PC-3 (cell line): ENCODE results near the gene TNNT2. TPM values are rescaled to one million over a fixed set of nuclear protein-coding genes. Genes with fewer than 3 reads are reported as not detected.

ENCODE experiments used
- ATAC-seq: fragments of 200-7000 bp; cut with Tn5 transposase; 2 replicates; pipeline ENCODE4 v1.9.1; 2020; ENCODE audit warnings: mild to moderate bottlenecking, moderate library complexity
- BruUV-seq: library from RNA; stranded (reverse); fragments of 400-500 nt; replicated peaks from 2 replicates; lab custom pipeline; 2021; lab: Mats Ljungman, UMichigan
- CTCF ChIA-PET: fragments of 300-600 bp; sonication (Branson Sonifier 250); formaldehyde crosslinking; loops from one replicate; lab custom pipeline; 2022; ENCODE audit warnings: antibody characterized with exemption; lab: Charles Lee
- POLR2A ChIA-PET: fragments of 300-600 bp; sonication (Branson Sonifier 250); formaldehyde crosslinking; loops from one replicate; lab custom pipeline; 2022; ENCODE audit warnings: antibody characterized with exemption; ENCODE audit not compliant: unreplicated experiment; lab: Charles Lee
- DNase-seq: peaks from one replicate; pipeline ENCODE4 v3.0.0-alpha.2; 2015
- H2AFZ ChIP-seq: fragments of 300-600 bp; sonication (generic); 2 replicates; pipeline ENCODE4 v1.6.0; 2016; ENCODE audit warnings: antibody characterized with exemption, low read length
- H3F3A ChIP-seq: fragments of 300-600 bp; sonication (generic); one replicate; pipeline ENCODE4 v1.6.0; 2017; ENCODE audit warnings: antibody characterized with exemption, low read length, control low read depth, mild to moderate bottlenecking; ENCODE audit not compliant: unreplicated experiment
- H3K27ac ChIP-seq: fragments of 300-600 bp; sonication (generic); 2 replicates; pipeline ENCODE4 v1.5.1; 2016; ENCODE audit warnings: mild to moderate bottlenecking, low read length
- H3K27me3 ChIP-seq: fragments of 300-600 bp; sonication (generic); 2 replicates; pipeline ENCODE4 v1.6.1; 2016; ENCODE audit warnings: low read length, mixed read lengths
- H3K36me3 ChIP-seq: fragments of 300-600 bp; sonication (generic); 2 replicates; pipeline ENCODE4 v1.6.1; 2016; ENCODE audit warnings: low read depth, mixed run types, low read length, mixed read lengths
- H3K4me1 ChIP-seq: fragments of 300-600 bp; sonication (generic); 2 replicates; pipeline ENCODE4 v1.5.1; 2016; ENCODE audit warnings: low read length; ENCODE audit not compliant: insufficient read depth
- H3K4me2 ChIP-seq: fragments of 300-600 bp; sonication (generic); 2 replicates; pipeline ENCODE4 v1.6.0; 2016; ENCODE audit warnings: low read length
- H3K4me3 ChIP-seq: fragments of 300-600 bp; sonication (generic); 2 replicates; pipeline ENCODE4 v1.5.1; 2016; ENCODE audit warnings: mild to moderate bottlenecking, low read length, mixed read lengths
- H3K79me2 ChIP-seq: fragments of 300-600 bp; sonication (generic); 2 replicates; pipeline ENCODE4 v1.6.1; 2017; ENCODE audit warnings: low read length, mixed read lengths
- H3K9ac ChIP-seq: fragments of 300-600 bp; sonication (generic); 2 replicates; pipeline ENCODE4 v1.6.0; 2016; ENCODE audit warnings: mild to moderate bottlenecking, low read length
- H3K9me2 ChIP-seq: fragments of 300-600 bp; sonication (generic); replicated peaks from 2 replicates; pipeline ENCODE4 v1.6.1; 2016; ENCODE audit warnings: mixed run types, low read length, mixed read lengths
- H3K9me3 ChIP-seq: fragments of 300-600 bp; sonication (generic); 2 replicates; pipeline ENCODE4 v1.6.1; 2016; ENCODE audit warnings: low read length, mixed read lengths
- H4K20me1 ChIP-seq: fragments of 300-600 bp; sonication (generic); 2 replicates; pipeline ENCODE4 v1.6.1; 2016; ENCODE audit warnings: low read length, mixed read lengths
- EZH2 ChIP-seq: fragments of 300-600 bp; sonication (generic); IDR thresholded peaks from one replicate; pipeline ENCODE4 v1.6.1; 2017; ENCODE audit warnings: antibody characterized with exemption, mild to moderate bottlenecking, low read length; ENCODE audit not compliant: unreplicated experiment
- EZH2phosphoT487 ChIP-seq: fragments of 300-600 bp; sonication (generic); IDR thresholded peaks from 2 replicates; pipeline ENCODE4 v1.6.1; 2018; ENCODE audit warnings: mild to moderate bottlenecking, antibody characterized with exemption, low read length, borderline replicate concordance
- intact Hi-C: fragments of 100-400 bp; cut with micrococcal nuclease; formaldehyde crosslinking; loops from 2 replicates; pipeline ENCODE4 v1.9.0; 2023
- total RNA-seq: library from RNA; depleted of rRNA; stranded (reverse); fragments of >200 nt; gene quantifications from 2 replicates; pipeline ENCODE4 v1.2.3, GENCODE V29; 2014
- TF ChIP-seq, protein P1 (sequence below): fragments of 300-600 bp; sonication (generic); conservative IDR thresholded peaks from 2 replicates; pipeline ENCODE4 v1.5.1; 2017; ENCODE audit warnings: antibody characterized with exemption, low read depth, mild to moderate bottlenecking, low read length

TNNT2 gene
- total RNA-seq, 1 experiment from 2014 or later = 1.1 TPM

DNA sequence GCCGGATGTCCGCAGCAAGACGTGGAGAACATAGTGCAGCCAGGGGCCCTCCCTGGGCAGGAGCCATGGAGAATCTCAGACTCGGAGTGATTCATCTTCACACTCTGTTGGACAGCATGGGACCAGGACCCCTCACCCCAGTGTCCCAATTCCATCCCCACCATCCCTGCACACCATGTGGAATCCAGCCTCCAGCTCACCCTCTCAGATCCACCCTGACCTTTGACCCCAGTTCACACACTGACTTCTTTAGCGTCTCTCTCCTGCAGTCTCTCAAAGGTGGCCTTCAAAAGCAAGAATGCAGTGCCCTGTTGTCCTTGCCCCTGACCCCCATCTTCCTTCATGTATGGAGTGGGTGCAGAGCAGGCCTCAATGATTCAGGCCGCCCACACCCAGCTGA lies 46.2 kb upstream of the TNNT2 start:
- Histone ChIP-seq H3K9me2 (no peaks in the 10 kb centered on the region), H4K20me1 (no peaks in the 10 kb centered on the region), H3K4me1 (no peaks in the 10 kb centered on the region), H3K79me2 (no peaks in the 10 kb centered on the region), H3K4me3 (no peak overlapping the region), H3K9ac (no peak overlapping the region), H2AFZ (no peak overlapping the region), H3K27ac (no peak overlapping the region), H3K27me3 (no peaks in the 10 kb centered on the region), H3K36me3 (no peaks in the 10 kb centered on the region), H3K4me2 (no peak overlapping the region), H3F3A (no peaks in the 10 kb centered on the region), H3K9me3 (no peaks in the 10 kb centered on the region)
- CTCF ChIA-PET = no interaction called here
- DNase-seq (no peak), ATAC-seq (no peak)
- POLR2A ChIA-PET = no interaction called here
- intact Hi-C loops = no loop called here
- TF ChIP-seq, protein P1, sequence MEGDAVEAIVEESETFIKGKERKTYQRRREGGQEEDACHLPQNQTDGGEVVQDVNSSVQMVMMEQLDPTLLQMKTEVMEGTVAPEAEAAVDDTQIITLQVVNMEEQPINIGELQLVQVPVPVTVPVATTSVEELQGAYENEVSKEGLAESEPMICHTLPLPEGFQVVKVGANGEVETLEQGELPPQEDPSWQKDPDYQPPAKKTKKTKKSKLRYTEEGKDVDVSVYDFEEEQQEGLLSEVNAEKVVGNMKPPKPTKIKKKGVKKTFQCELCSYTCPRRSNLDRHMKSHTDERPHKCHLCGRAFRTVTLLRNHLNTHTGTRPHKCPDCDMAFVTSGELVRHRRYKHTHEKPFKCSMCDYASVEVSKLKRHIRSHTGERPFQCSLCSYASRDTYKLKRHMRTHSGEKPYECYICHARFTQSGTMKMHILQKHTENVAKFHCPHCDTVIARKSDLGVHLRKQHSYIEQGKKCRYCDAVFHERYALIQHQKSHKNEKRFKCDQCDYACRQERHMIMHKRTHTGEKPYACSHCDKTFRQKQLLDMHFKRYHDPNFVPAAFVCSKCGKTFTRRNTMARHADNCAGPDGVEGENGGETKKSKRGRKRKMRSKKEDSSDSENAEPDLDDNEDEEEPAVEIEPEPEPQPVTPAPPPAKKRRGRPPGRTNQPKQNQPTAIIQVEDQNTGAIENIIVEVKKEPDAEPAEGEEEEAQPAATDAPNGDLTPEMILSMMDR = no peak
- no peak for TF ChIP-seq EZH2phosphoT487
- no TSS peak for BruUV-seq

DNA sequence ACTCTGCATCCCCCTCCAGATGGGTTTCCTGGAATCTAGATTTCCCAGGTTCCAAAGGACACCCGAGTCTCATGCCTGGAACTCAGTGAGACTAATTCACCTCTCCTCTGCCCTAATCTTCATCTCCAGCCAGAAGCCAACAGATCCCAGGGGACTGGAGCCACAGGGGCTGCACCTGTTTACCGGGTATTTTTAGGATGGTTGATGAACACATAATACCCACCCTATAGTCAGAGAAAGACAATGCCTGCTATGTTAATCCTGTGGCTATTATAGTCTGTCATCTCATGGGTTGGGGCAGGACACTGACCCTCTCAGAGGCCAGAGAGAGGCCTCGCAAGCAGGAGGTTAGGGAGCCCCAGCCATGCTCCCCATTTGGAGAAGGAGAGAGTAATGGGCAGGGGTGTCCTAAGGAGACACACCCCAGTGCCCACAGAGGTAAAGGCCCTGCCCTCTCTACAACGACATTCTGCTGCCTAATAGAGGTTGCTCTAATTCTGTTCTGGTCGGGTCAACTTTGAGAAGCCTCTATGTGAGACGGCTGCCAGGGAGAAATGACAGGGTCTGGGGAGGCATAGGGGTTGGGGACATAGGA lies 45.1 kb upstream of the TNNT2 start:
- H3F3A ChIP-seq = no peaks in the 10 kb centered on the region
- H3K9ac ChIP-seq = no peak overlapping the region
- DNase-seq (no peak), ATAC-seq (no peak)
- H2AFZ ChIP-seq = no peak overlapping the region
- POLR2A ChIA-PET = no interaction called here
- no peaks in the 10 kb centered on the region for H3K79me2 ChIP-seq
- TF ChIP-seq EZH2 (no peak), EZH2phosphoT487 (no peak)
- TF ChIP-seq, protein P1 = no peak
- no peaks in the 10 kb centered on the region for H3K27me3 ChIP-seq
- H3K36me3 ChIP-seq = no peaks in the 10 kb centered on the region
- CTCF ChIA-PET = interaction anchor here (2.0 kb wide), 1 partner anchor 13 kb away, joined by 7 read pairs; no protein-coding TSS in a partner anchor
- no TSS peak for BruUV-seq
- H3K9me3 ChIP-seq = no peaks in the 10 kb centered on the region
- no peak overlapping the region for H3K4me3 ChIP-seq
- H4K20me1 ChIP-seq = no peaks in the 10 kb centered on the region
- H3K27ac ChIP-seq = no peak overlapping the region
- H3K9me2 ChIP-seq = no peaks in the 10 kb centered on the region
- intact Hi-C loops = no loop called here
- H3K4me1 ChIP-seq = no peaks in the 10 kb centered on the region
- H3K4me2 ChIP-seq = no peak overlapping the region

DNA sequence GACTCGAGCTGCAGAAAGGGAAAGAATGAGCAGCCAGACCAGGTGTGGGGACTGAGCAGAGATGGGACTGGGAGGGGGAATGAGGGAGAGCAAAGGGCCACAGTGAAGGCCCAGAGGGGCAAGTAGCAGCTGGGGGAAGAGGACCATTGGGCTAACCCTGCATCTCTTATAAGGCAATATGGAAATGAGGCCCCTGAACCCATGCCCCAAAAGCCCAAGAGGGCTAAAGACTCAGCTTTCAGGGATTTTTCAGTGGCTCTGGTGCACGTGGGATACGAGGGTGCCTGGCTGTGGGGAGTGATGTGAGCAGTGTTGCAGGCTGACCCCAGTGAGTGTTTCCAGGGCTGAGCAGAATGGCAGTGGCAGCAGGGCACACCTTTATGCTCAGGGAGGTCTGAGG lies 44.5 kb upstream of the TNNT2 start:
- Histone ChIP-seq H4K20me1 (no peaks in the 10 kb centered on the region), H3K36me3 (no peaks in the 10 kb centered on the region), H3K9me2 (no peaks in the 10 kb centered on the region), H2AFZ (no peak overlapping the region), H3K9ac (no peak overlapping the region), H3K27ac (no peak overlapping the region), H3F3A (no peaks in the 10 kb centered on the region), H3K4me2 (no peak overlapping the region), H3K27me3 (no peaks in the 10 kb centered on the region), H3K4me3 (no peak overlapping the region), H3K4me1 (no peaks in the 10 kb centered on the region), H3K9me3 (no peaks in the 10 kb centered on the region), H3K79me2 (no peaks in the 10 kb centered on the region)
- intact Hi-C loops = no loop called here
- TF ChIP-seq EZH2 (no peak), EZH2phosphoT487 (no peak)
- TF ChIP-seq, protein P1 = no peak
- no peak for ATAC-seq
- ChIA-PET CTCF (interaction anchor here (2.0 kb wide), 1 partner anchor 13 kb away, joined by 7 read pairs; no protein-coding TSS in a partner anchor), POLR2A (no interaction called here)
- DNase-seq = no peak
- BruUV-seq = no TSS peak
